ENCODE results near the gene SRGAP1. TPM values are rescaled to one million over a fixed set of nuclear protein-coding genes. Genes with fewer than 3 reads are reported as not detected.

The SRGAP1 gene
- total and polyA plus RNA-seq, 2 of the 13 experiments (the other 11 are each of a cell fraction or from before 2014, with no cell fraction given): 1.6 to 3.4 TPM

DNA sequence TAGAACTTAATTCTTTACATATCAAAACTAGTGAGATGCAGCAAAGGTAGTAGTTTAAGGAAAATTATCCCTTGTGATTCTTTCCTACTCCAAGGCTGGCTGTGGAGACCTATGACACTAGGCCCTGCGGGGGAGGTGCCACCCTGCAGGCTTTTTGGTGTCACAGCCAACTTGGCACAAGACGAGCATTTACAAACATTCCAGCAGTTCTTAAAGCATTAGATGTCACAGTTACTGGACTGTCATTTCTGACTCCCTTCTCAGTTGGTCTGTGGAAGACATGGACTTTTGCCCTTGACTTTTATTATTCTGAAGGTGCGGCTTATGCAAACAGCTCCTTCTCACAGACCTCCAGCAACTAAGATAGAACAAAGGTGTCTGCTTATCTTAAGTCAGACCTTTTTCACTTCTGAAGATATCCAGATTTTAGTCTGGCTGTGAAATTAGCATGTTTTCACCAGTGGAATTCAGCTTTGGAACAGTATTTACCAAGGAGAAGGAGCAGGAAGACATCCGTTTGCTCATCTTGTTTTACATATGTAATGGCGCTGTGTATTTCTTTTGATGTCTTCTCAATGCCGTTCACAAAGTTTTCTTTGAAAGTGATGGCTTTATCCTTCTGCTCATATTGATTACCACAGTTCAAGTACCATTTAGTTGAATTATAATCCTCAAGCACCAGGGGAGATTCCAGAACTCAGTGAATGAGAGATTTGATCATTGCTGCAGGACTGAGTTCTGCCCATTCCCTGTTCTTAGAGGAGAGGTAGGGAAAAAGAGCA is 17.9 kb downstream of the SRGAP1 start (continued):
- TF ChIP-seq FLYWCH1 (CRISPR knock-in tag; IDR thresholded peaks at IDR 0.05) (no peak), ZFAT (CRISPR knock-in tag; conservative IDR thresholded peaks at IDR 0.05) (no peak), ZNF281 (CRISPR knock-in tag; IDR thresholded peaks at IDR 0.05; ENCODE audit: borderline replicate concordance) (peak; percentile 69; the same call in 1 of the 2 replicates), HOXD1 (CRISPR knock-in tag; IDR thresholded peaks at IDR 0.05) (no peak), SOX6 (IDR thresholded peaks at IDR 0.05) (no peak), SOX6 (CRISPR knock-in tag; IDR thresholded peaks at IDR 0.05) (peak; percentile 30; the same call in 1 of the 2 replicates), ZNF263 (CRISPR knock-in tag; IDR thresholded peaks at IDR 0.05) (no peak), PAXIP1 (CRISPR knock-in tag; conservative IDR thresholded peaks at IDR 0.05) (peak; percentile 35; the same call in 1 of the 2 replicates), DMAP1 (CRISPR knock-in tag; IDR thresholded peaks at IDR 0.05) (peak; percentile 50; the same call in 1 of the 2 replicates), FOSL2 (CRISPR knock-in tag; IDR thresholded peaks at IDR 0.05) (peak; percentile 65), TEAD3 (CRISPR knock-in tag; optimal IDR thresholded peaks at IDR 0.05; ENCODE audit: borderline replicate concordance) (peak; percentile 83), RARA (CRISPR knock-in tag; IDR thresholded peaks at IDR 0.05) (peak; percentile 42), EP300 (IDR thresholded peaks at IDR 0.05; ENCODE audit: low read depth in 2 of 2, low read length in 2 of 2) (no peak), EP300 (CRISPR knock-in tag; IDR thresholded peaks at IDR 0.05; ENCODE audit: borderline replicate concordance) (peak; percentile 59; the same call in 1 of the 2 replicates), FOXA1 (IDR thresholded peaks at IDR 0.05) (no peak), FOXA1 (CRISPR knock-in tag; IDR thresholded peaks at IDR 0.05) (0 out of 2 replicates have a peak, but pooled peaks have one; percentile 23), GTF2F1 (IDR thresholded peaks at IDR 0.05; ENCODE audit: low read length) (no peak), ZNF816 (CRISPR knock-in tag; IDR thresholded peaks at IDR 0.05; ENCODE audit: borderline replicate concordance) (no peak), HDAC2 (CRISPR knock-in tag; IDR thresholded peaks at IDR 0.05) (peak; percentile 33), CREB1 (IDR thresholded peaks at IDR 0.05) (no peak), CREB1 (CRISPR knock-in tag; IDR thresholded peaks at IDR 0.05) (0 out of 2 replicates have a peak, but pooled peaks have one; percentile 46), NCOA2 (CRISPR knock-in tag; IDR thresholded peaks at IDR 0.05) (peak; percentile 44), TCF7 (IDR thresholded peaks at IDR 0.05; ENCODE audit: low read depth) (0 out of 2 replicates have a peak, but pooled peaks have one; percentile 23), SOX5 (CRISPR knock-in tag; IDR thresholded peaks at IDR 0.05; ENCODE audit: borderline replicate concordance) (peak; percentile 11; the same call in 1 of the 2 replicates), SMYD3 (CRISPR knock-in tag; IDR thresholded peaks at IDR 0.05) (no peak), PHF21A (CRISPR knock-in tag; IDR thresholded peaks at IDR 0.05) (0 out of 2 replicates have a peak, but pooled peaks have one; percentile 14), KAT8 (CRISPR knock-in tag; IDR thresholded peaks at IDR 0.05) (0 out of 2 replicates have a peak, but pooled peaks have one; percentile 24), GATAD2A (CRISPR knock-in tag; IDR thresholded peaks at IDR 0.05) (peak; percentile 64), PPARG (CRISPR knock-in tag; conservative IDR thresholded peaks at IDR 0.05) (0 out of 2 replicates have a peak, but pooled peaks have one; percentile 10)
